Activated CD8-positive, alpha-beta memory T cell treated with anti-CD3 and anti-CD28 coated beads, Interleukin-2, amount 10 ng/mL, durations not matched to agents 7 days and 5 days (primary cell): ENCODE measurements around the gene ABCC2. TPM values are rescaled to one million over a fixed set of nuclear protein-coding genes. Genes with fewer than 3 reads are reported as not detected.
"Not testable (repeated sequence)": the region's sequence is repeated elsewhere in the genome, so short reads cannot be mapped to it uniquely, and the experiment has no call there.

Experiments
- ATAC-seq: fragments of 150-1000 bp; cut with Tn5 transposase; one replicate; pipeline ENCODE4 v1.10.0; 2021; ENCODE audit warnings: moderate library complexity
- CTCF ChIA-PET: fragments of 350-600 bp; sonication (Branson Sonifier 250); formaldehyde crosslinking; loops from one replicate; lab custom pipeline; 2021; ENCODE audit warnings: antibody characterized with exemption; lab: Charles Lee
- DNase-seq: peaks from one replicate; pipeline ENCODE4 v3.0.0-alpha.2; 2020
- H3K27ac Mint-ChIP-seq: one replicate; pipeline ENCODE4 v1.8.0; 2021; ENCODE audit warnings: mild to moderate bottlenecking, mixed read lengths
- H3K27me3 Mint-ChIP-seq: one replicate; pipeline ENCODE4 v1.8.0; 2021; ENCODE audit warnings: mixed read lengths
- H3K36me3 Mint-ChIP-seq: one replicate; pipeline ENCODE4 v1.8.0; 2021; ENCODE audit warnings: mild to moderate bottlenecking, mixed read lengths
- H3K4me1 Mint-ChIP-seq: one replicate; pipeline ENCODE4 v1.8.0; 2021; ENCODE audit warnings: mixed read lengths
- H3K4me3 Mint-ChIP-seq: one replicate; pipeline ENCODE4 v1.8.0; 2021; ENCODE audit warnings: mild to moderate bottlenecking, moderate library complexity, mixed read lengths
- H3K9me3 Mint-ChIP-seq: one replicate; pipeline ENCODE4 v1.8.0; 2022; ENCODE audit warnings: low read depth, mixed read lengths
- total RNA-seq, 2 experiments: library from RNA; stranded (reverse); gene quantifications; one replicate each; pipeline ENCODE4 v1.2.3, GENCODE V29; 2021

The ABCC2 gene
- total RNA-seq, 2 experiments from 2014 or later = 0.82 to 0.85 TPM

- DNase-seq (no peak), ATAC-seq (no peak)
- Mint-ChIP-seq H3K36me3 (no peaks in the 10 kb centered on the region), H3K27me3 (peaks cover 5% of the 10 kb centered on the region), H3K9me3 (no peaks in the 10 kb centered on the region), H3K4me3 (no peak overlapping the region), H3K4me1 (no peaks in the 10 kb centered on the region), H3K27ac (no peak overlapping the region)
- CTCF ChIA-PET = interaction anchor here (1.3 to 3.7 kb wide), 3 partner anchors 8 to 192 kb away, joined by 6 to 14 read pairs (median 7); partner anchors contain the start of gene DNMBP
Measured at GRCh38 chr10:99853655-99854054, 71.2 kb downstream of the ABCC2 start.

DNA sequence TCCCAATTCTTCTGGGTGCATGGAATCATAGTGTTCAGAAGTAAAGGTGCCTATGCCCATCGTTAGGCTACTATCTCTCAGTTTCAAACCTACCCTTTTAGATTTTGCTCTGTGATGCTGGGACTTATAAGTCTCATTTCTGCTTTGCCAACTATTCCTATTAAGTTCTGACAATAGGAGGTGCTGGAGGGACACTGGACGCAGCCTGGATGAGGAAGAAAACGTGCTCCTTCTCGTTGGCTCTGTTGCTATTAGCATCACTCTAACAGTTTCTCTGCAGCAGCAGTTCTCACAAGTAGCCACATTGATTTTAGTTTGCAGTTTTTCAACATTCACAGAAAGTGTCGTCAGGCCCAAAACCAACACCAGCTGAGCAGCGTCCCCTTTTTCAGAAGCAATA is 72.4 kb downstream of the ABCC2 start:
- H3K9me3 Mint-ChIP-seq = no peaks in the 10 kb centered on the region
- H3K4me3 Mint-ChIP-seq = no peak overlapping the region
- H3K27ac Mint-ChIP-seq = no peak overlapping the region
- DNase-seq (no peak), ATAC-seq (no peak)
- H3K36me3 Mint-ChIP-seq = no peaks in the 10 kb centered on the region
- no peaks in the 10 kb centered on the region for H3K4me1 Mint-ChIP-seq
- H3K27me3 Mint-ChIP-seq = peaks cover 16% of the 10 kb centered on the region
- CTCF ChIA-PET = interaction anchor here (2.3 to 3.7 kb wide), 3 partner anchors 9 to 191 kb away, joined by 7 to 16 read pairs (median 14); no protein-coding TSS in a partner anchor

- Mint-ChIP-seq H3K4me1 (no peaks in the 10 kb centered on the region), H3K4me3 (no peak overlapping the region), H3K27ac (no peak overlapping the region), H3K36me3 (no peaks in the 10 kb centered on the region), H3K27me3 (peaks cover 18% of the 10 kb centered on the region), H3K9me3 (no peaks in the 10 kb centered on the region)
- no peak for DNase-seq
- CTCF ChIA-PET = interaction anchor here (1.6 to 3.7 kb wide), 3 partner anchors 8 to 191 kb away, joined by 3 to 16 read pairs (median 14); no protein-coding TSS in a partner anchor
- no peak for ATAC-seq
Measured at GRCh38 chr10:99855479-99856071, 73.1 kb downstream of the ABCC2 start.

DNA sequence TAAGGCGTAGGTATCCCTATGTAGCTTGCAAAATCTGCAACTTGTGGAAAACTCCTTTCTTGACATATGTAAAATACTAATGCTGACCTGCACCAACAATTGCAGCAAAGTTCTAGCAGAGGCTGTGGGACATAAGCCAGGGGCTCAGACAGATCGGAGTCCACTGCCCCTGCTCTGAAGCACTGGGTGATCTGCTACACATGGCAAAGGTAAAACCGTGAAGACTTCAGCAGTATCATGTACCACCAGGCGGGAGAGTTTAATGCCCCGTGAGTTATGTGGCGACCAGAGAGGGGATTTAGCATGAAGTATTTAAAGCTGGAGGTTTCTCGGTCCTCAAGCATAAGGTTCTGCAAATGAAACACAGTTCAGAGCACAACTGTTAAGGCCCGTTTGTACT is 76.4 kb downstream of the ABCC2 start:
- no peaks in the 10 kb centered on the region for H3K9me3 Mint-ChIP-seq
- no peak for ATAC-seq

GRCh38 chr10:99859585-99859984 is 77.1 kb downstream of the ABCC2 start:
- no peak for DNase-seq
- Mint-ChIP-seq H3K27ac (no peak overlapping the region), H3K4me1 (no peaks in the 10 kb centered on the region), H3K4me3 (no peak overlapping the region), H3K27me3 (peaks cover 49% of the 10 kb centered on the region), H3K9me3 (no peaks in the 10 kb centered on the region), H3K36me3 (no peaks in the 10 kb centered on the region)
- CTCF ChIA-PET = interaction anchor here (1.2 to 2.4 kb wide), 4 partner anchors 11 to 186 kb away, joined by 3 to 10 read pairs (median 8); partner anchors contain the start of gene DNMBP
- ATAC-seq = no peak

More for the DNA sequence above, 76.4 kb downstream of the ABCC2 start:
- Mint-ChIP-seq H3K27ac (no peak overlapping the region), H3K4me3 (no peak overlapping the region), H3K4me1 (no peaks in the 10 kb centered on the region), H3K27me3 (peaks cover 42% of the 10 kb centered on the region), H3K36me3 (no peaks in the 10 kb centered on the region)
- DNase-seq = no peak
- CTCF ChIA-PET = interaction anchor here (1.2 to 2.4 kb wide), 4 partner anchors 11 to 186 kb away, joined by 3 to 10 read pairs (median 8); partner anchors contain the start of gene DNMBP

GRCh38 chr10:99860466-99860865 is 78.0 kb downstream of the ABCC2 start:
- Mint-ChIP-seq H3K27ac (no peak overlapping the region), H3K4me3 (no peak overlapping the region), H3K9me3 (no peaks in the 10 kb centered on the region), H3K27me3 (peaks cover 56% of the 10 kb centered on the region), H3K4me1 (no peaks in the 10 kb centered on the region), H3K36me3 (no peaks in the 10 kb centered on the region)
- no peak for DNase-seq
- CTCF ChIA-PET = interaction anchor here (1.6 to 2.4 kb wide), 2 partner anchors 15 to 185 kb away, joined by 5 to 7 read pairs; no protein-coding TSS in a partner anchor
- ATAC-seq = no peak

DNA sequence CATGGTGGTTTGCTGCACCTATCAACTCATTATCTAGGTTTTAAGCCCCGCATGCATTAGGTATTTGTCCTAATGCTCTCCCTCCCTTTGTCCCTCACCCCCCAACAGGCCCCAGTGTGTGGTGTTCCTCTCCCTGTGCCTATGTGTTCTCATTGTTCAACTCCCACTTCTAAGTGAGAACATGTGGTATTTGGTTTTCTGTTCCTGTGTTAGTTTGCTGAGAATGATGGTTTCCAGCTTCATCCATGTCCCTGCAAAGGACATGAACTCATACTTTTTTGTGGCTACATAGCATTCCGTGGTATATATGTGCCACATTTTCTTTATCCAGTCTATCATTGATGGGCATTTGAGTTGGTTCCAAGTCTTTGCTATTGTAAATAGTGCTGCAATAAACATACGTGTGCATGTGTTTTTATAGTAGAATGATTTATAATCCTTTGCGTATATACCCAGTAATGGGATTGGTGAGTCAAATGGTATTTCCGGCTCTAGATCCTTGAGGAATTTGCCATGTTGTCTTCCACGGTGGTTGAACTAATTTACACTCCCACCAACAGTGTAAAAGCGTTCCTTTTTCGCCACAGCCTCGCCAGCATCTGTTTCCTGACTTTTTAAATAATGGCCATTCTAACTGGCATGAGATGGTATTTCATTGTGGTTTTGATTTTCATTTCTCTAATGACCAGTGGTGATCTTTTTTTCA is 81.2 kb downstream of the ABCC2 start:
- H3K9me3 Mint-ChIP-seq, H3K27ac Mint-ChIP-seq, H3K4me1 Mint-ChIP-seq, ATAC-seq, DNase-seq, H3K4me3 Mint-ChIP-seq, H3K36me3 Mint-ChIP-seq: not testable (repeated sequence)
- CTCF ChIA-PET = interaction anchor here (0.8 to 1.6 kb wide), 2 partner anchors 18 kb away, joined by 3 to 4 read pairs; no protein-coding TSS in a partner anchor
- H3K27me3 Mint-ChIP-seq = peaks cover 82% of the 10 kb centered on the region

DNA sequence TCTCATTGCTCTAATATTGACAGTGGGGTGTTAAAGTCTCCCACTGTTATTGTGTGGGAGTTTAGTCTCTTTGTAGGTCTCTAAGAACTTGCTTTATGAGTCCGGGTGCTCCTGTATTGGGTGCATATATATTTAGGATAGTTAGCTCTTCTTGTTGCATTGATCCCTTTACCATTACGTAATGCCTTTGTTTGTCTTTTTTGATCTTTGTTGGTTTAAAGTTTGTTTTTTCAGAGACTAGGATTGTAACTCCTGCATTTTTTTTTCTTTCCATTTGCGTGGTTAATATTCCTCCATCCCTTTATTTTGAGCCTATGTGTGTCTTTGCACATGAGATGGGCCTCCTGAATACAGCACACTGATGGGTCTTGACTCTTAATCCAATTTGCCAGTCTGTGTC is 84.8 kb downstream of the ABCC2 start:
- not testable (repeated sequence) for ATAC-seq, H3K9me3 Mint-ChIP-seq, H3K27ac Mint-ChIP-seq, DNase-seq, H3K4me3 Mint-ChIP-seq, H3K36me3 Mint-ChIP-seq
- H3K27me3 Mint-ChIP-seq = peaks cover 81% of the 10 kb centered on the region
- peaks cover 23% of the 10 kb centered on the region for H3K4me1 Mint-ChIP-seq
- CTCF ChIA-PET = interaction anchor here (1.1 to 1.7 kb wide), 2 partner anchors 21 to 143 kb away, joined by 3 to 5 read pairs; partner anchors contain the start of gene DNMBP

- peak overlapping the region; percentile 55 for H3K4me3 Mint-ChIP-seq
- CTCF ChIA-PET = interaction anchor here (0.7 to 1.7 kb wide), 8 partner anchors 11 to 176 kb away, joined by 3 to 12 read pairs (median 3); partner anchors contain the start of gene DNMBP
- peak; percentile 44 for DNase-seq
Measured at GRCh38 chr10:99869581-99870122, 87.2 kb downstream of the ABCC2 start.

DNA sequence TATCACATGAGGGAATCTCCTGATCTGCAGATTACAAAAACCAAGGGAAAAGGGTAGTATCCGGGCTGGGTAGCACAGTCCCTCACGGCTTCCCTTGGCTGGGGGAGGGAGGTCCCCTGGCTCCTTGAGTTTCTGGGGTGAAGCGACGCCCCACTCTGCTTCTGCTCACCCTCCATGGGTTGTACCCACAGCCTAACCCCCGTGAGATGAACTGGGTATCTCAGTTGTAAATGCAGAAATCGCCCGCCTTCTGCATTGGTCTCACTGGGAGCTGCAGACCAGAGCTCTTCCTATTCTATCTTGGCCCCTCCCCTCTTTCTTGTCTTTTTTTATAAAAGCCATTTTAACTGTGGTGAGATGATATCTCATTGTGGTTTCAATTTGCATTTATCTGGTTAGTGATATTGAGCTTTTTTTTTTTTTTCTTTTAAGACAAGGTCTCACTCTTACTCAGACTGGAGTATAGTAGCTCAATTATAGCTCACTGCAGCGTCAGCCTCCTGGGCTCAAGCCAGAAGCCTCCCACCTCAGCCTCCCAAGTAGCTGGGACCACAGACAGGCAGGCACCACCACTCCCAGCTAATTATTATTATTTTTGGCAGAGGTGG is 87.8 kb downstream of the ABCC2 start:
- ATAC-seq = peak; percentile 91

More at GRCh38 chr10:99869581-99870122, 87.2 kb downstream of the ABCC2 start:
- H3K27ac Mint-ChIP-seq = no peak overlapping the region
- ATAC-seq = peak; percentile 15
- peaks cover 75% of the 10 kb centered on the region for H3K27me3 Mint-ChIP-seq
- peaks cover 5% of the 10 kb centered on the region for H3K9me3 Mint-ChIP-seq
- H3K4me1 Mint-ChIP-seq = peaks cover 28% of the 10 kb centered on the region
- peaks cover 6% of the 10 kb centered on the region for H3K36me3 Mint-ChIP-seq

GRCh38 chr10:99872367-99873162 is 90.1 kb downstream of the ABCC2 start:
- CTCF ChIA-PET = interaction anchor here (1.3 kb wide), 1 partner anchor 27 kb away, joined by 3 read pairs; no protein-coding TSS in a partner anchor

More for the DNA sequence above, 87.8 kb downstream of the ABCC2 start:
- H3K9me3 Mint-ChIP-seq = peaks cover 5% of the 10 kb centered on the region
- peak overlapping the region; percentile 55 for H3K4me3 Mint-ChIP-seq
- H3K4me1 Mint-ChIP-seq = peaks cover 28% of the 10 kb centered on the region
- peak overlapping the region; percentile 48 for H3K27ac Mint-ChIP-seq
- peaks cover 6% of the 10 kb centered on the region for H3K36me3 Mint-ChIP-seq
- H3K27me3 Mint-ChIP-seq = peaks cover 71% of the 10 kb centered on the region
- CTCF ChIA-PET = interaction anchor here (0.7 to 1.7 kb wide), 8 partner anchors 11 to 176 kb away, joined by 3 to 12 read pairs (median 3); partner anchors contain the start of gene DNMBP
- DNase-seq = peak; percentile 66

DNA sequence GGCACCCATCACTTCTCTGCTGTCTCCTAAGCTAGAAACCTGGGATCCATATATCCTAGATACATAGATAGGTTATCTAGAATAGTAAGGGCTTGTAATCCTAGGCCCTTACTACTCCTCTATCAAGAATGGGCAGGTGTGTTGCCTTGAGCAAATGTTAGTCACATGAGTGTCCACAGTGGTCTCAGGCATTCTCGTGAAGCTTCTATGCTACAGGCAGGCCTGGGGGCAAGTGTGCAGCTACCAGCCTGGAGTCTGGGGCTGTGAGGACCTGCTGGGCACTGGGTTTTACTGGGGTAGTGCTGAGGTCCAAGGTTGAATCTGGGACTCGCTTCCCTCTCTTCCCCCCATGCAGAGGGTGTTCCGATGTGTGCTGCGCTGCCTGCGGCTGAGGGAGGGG is 91.4 kb downstream of the ABCC2 start:
- no peak for DNase-seq
- Mint-ChIP-seq H3K4me1 (peaks cover 30% of the 10 kb centered on the region), H3K27me3 (peaks cover 35% of the 10 kb centered on the region), H3K9me3 (no peaks in the 10 kb centered on the region), H3K4me3 (no peak overlapping the region), H3K27ac (no peak overlapping the region), H3K36me3 (no peaks in the 10 kb centered on the region)
- ATAC-seq = no peak
- CTCF ChIA-PET = no interaction called here

More at GRCh38 chr10:99872367-99873162, 90.1 kb downstream of the ABCC2 start:
- H3K9me3 Mint-ChIP-seq = no peaks in the 10 kb centered on the region
- H3K36me3 Mint-ChIP-seq = no peaks in the 10 kb centered on the region
- no peak overlapping the region for H3K27ac Mint-ChIP-seq
- no peak for DNase-seq
- peaks cover 47% of the 10 kb centered on the region for H3K27me3 Mint-ChIP-seq
- ATAC-seq = no peak
- no peak overlapping the region for H3K4me3 Mint-ChIP-seq
- peaks cover 28% of the 10 kb centered on the region for H3K4me1 Mint-ChIP-seq
